ENCODE data around the gene IL17F. TPM values are rescaled to one million over a fixed set of nuclear protein-coding genes. Genes with fewer than 3 reads are reported as not detected.

Gene IL17F
- total and polyA plus RNA-seq, 2 experiments from 2014 or later = not detected

DNA sequence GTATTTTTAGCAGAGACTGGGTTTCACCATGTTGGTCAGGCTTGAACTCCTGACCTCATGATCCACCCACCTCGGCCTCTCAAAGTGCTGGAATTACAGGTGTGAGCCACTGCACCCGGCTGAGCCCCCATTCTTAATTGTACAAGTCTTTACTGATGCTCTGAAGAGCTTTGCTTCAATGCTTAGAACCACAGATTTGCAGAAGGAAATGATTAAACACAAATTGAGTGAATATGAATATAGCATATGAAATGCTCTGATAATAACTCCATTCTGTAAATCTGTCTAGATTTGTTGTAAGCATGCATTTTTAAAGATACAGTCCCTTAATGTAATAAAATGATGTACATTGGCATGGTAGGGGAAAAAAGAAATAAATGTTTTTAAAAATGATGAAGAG is 44.5 kb upstream of the IL17F start:
- H3K36me3 ChIP-seq (ENCODE audit: insufficient read depth) = no peaks in the 10 kb centered on the region
- H3K79me2 ChIP-seq (replicated peaks; ENCODE audit: insufficient read depth) = peaks cover 5% of the 10 kb centered on the region
- Mint-ChIP-seq H3K36me3 (ENCODE audit: low read depth) (peaks cover 3% of the 10 kb centered on the region; the same call in 2 of the 3 replicates), H3K27me3 (ENCODE audit: insufficient read depth, low read depth, poor library complexity) (peaks cover 2% of the 10 kb centered on the region), H3K9me3 (peaks cover 3% of the 10 kb centered on the region; the same call in 1 of the 3 replicates), H3K4me3 (no peak overlapping the region), H3K27ac (no peak overlapping the region), H3K4me1 (peaks cover 7% of the 10 kb centered on the region)
- no peak overlapping the region for H3K4me2 ChIP-seq
- H4K20me1 ChIP-seq (replicated peaks; ENCODE audit: insufficient read depth) = no peaks in the 10 kb centered on the region
- peaks cover 14% of the 10 kb centered on the region; the same call in 1 of the 2 replicates for H3K4me1 ChIP-seq (ENCODE audit: insufficient read depth)
- no peak overlapping the region for H3K4me3 ChIP-seq
- ATAC-seq (no peak), DNase-seq (ENCODE audit: low spot score) (no peak)
- H3K27me3 ChIP-seq (ENCODE audit: insufficient read depth) = no peaks in the 10 kb centered on the region
- H2AFZ ChIP-seq = no peak overlapping the region
- H3K9me2 ChIP-seq (ENCODE audit: insufficient read depth) = 0 out of 2 replicates have a peak, but pooled peaks cover 3% of the 10 kb centered on the region
- TF ChIP-seq, protein P1, sequence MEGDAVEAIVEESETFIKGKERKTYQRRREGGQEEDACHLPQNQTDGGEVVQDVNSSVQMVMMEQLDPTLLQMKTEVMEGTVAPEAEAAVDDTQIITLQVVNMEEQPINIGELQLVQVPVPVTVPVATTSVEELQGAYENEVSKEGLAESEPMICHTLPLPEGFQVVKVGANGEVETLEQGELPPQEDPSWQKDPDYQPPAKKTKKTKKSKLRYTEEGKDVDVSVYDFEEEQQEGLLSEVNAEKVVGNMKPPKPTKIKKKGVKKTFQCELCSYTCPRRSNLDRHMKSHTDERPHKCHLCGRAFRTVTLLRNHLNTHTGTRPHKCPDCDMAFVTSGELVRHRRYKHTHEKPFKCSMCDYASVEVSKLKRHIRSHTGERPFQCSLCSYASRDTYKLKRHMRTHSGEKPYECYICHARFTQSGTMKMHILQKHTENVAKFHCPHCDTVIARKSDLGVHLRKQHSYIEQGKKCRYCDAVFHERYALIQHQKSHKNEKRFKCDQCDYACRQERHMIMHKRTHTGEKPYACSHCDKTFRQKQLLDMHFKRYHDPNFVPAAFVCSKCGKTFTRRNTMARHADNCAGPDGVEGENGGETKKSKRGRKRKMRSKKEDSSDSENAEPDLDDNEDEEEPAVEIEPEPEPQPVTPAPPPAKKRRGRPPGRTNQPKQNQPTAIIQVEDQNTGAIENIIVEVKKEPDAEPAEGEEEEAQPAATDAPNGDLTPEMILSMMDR (conservative IDR thresholded peaks at IDR 0.05; ENCODE audit: low read depth in 2 of 2) = no peak
- TF ChIP-seq ZNF114 (CRISPR knock-in tag; IDR thresholded peaks at IDR 0.05) = no peak
- TF ChIP-seq STAT1 (IDR thresholded peaks at IDR 0.05; ENCODE audit: unreplicated experiment) = no peak
- no peak for TF ChIP-seq NANOG (IDR thresholded peaks at IDR 0.05; ENCODE audit: borderline replicate concordance)
- no peak for TF ChIP-seq JUNB (IDR thresholded peaks at IDR 0.05; ENCODE audit: unreplicated experiment)
- no peak for TF ChIP-seq EZH2 (IDR thresholded peaks at IDR 0.05; ENCODE audit: low read depth, unreplicated experiment)
- no peak overlapping the region for H3K27ac ChIP-seq (ENCODE audit: low read depth)
- no peaks in the 10 kb centered on the region for H3F3A ChIP-seq (replicated peaks; ENCODE audit: low read depth)

DNA sequence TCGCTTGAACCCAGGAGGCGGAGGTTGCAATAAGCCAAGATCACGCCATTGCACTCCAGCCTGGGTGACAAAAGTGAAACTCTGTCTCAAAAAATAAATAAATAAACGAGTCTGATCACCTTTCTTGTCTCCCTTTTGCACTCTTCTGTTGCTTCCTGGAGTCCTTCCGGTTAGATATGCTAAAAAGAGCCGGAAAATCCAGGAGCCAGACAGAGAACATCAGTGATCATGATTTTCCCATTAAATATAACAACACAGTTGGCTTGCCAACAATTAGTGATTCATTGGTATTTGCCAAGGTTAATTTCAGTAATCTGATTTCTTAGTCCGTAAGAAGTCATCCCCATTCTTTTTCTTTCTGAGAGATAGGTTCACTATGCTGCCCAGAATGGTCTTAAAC is 43.9 kb upstream of the IL17F start:
- Histone ChIP-seq H3K4me1 (ENCODE audit: insufficient read depth) (peaks cover 17% of the 10 kb centered on the region; the same call in 1 of the 2 replicates), H3F3A (replicated peaks; ENCODE audit: low read depth) (no peaks in the 10 kb centered on the region), H2AFZ (no peak overlapping the region), H3K36me3 (ENCODE audit: insufficient read depth) (no peaks in the 10 kb centered on the region), H3K4me3 (no peak overlapping the region), H3K27me3 (ENCODE audit: insufficient read depth) (no peaks in the 10 kb centered on the region), H3K9me2 (ENCODE audit: insufficient read depth) (0 out of 2 replicates have a peak, but pooled peaks cover 3% of the 10 kb centered on the region), H3K79me2 (replicated peaks; ENCODE audit: insufficient read depth) (peaks cover 12% of the 10 kb centered on the region), H3K27ac (ENCODE audit: low read depth) (no peak overlapping the region), H4K20me1 (replicated peaks; ENCODE audit: insufficient read depth) (peaks cover 3% of the 10 kb centered on the region; the same call in 1 of the 2 replicates), H3K4me2 (no peak overlapping the region)
- H3K27ac Mint-ChIP-seq = no peak overlapping the region
- peaks cover 2% of the 10 kb centered on the region for H3K27me3 Mint-ChIP-seq (ENCODE audit: insufficient read depth, low read depth, poor library complexity)
- H3K4me1 Mint-ChIP-seq = peaks cover 10% of the 10 kb centered on the region
- H3K36me3 Mint-ChIP-seq (ENCODE audit: low read depth) = peaks cover 7% of the 10 kb centered on the region
- H3K4me3 Mint-ChIP-seq = no peak overlapping the region
- ATAC-seq = no peak
- H3K9me3 Mint-ChIP-seq = peaks cover 3% of the 10 kb centered on the region; the same call in 1 of the 3 replicates
- no peak for DNase-seq (ENCODE audit: low spot score)
- TF ChIP-seq ZNF331 (CRISPR knock-in tag; IDR thresholded peaks at IDR 0.05; ENCODE audit: low read depth) (no peak), JUNB (IDR thresholded peaks at IDR 0.05; ENCODE audit: unreplicated experiment) (no peak), CREB1 (CRISPR knock-in tag; IDR thresholded peaks at IDR 0.05; ENCODE audit: low read depth) (no peak), POLR2AphosphoS5 (IDR thresholded peaks at IDR 0.05; ENCODE audit: low read depth) (no peak)
- TF ChIP-seq, protein P2, sequence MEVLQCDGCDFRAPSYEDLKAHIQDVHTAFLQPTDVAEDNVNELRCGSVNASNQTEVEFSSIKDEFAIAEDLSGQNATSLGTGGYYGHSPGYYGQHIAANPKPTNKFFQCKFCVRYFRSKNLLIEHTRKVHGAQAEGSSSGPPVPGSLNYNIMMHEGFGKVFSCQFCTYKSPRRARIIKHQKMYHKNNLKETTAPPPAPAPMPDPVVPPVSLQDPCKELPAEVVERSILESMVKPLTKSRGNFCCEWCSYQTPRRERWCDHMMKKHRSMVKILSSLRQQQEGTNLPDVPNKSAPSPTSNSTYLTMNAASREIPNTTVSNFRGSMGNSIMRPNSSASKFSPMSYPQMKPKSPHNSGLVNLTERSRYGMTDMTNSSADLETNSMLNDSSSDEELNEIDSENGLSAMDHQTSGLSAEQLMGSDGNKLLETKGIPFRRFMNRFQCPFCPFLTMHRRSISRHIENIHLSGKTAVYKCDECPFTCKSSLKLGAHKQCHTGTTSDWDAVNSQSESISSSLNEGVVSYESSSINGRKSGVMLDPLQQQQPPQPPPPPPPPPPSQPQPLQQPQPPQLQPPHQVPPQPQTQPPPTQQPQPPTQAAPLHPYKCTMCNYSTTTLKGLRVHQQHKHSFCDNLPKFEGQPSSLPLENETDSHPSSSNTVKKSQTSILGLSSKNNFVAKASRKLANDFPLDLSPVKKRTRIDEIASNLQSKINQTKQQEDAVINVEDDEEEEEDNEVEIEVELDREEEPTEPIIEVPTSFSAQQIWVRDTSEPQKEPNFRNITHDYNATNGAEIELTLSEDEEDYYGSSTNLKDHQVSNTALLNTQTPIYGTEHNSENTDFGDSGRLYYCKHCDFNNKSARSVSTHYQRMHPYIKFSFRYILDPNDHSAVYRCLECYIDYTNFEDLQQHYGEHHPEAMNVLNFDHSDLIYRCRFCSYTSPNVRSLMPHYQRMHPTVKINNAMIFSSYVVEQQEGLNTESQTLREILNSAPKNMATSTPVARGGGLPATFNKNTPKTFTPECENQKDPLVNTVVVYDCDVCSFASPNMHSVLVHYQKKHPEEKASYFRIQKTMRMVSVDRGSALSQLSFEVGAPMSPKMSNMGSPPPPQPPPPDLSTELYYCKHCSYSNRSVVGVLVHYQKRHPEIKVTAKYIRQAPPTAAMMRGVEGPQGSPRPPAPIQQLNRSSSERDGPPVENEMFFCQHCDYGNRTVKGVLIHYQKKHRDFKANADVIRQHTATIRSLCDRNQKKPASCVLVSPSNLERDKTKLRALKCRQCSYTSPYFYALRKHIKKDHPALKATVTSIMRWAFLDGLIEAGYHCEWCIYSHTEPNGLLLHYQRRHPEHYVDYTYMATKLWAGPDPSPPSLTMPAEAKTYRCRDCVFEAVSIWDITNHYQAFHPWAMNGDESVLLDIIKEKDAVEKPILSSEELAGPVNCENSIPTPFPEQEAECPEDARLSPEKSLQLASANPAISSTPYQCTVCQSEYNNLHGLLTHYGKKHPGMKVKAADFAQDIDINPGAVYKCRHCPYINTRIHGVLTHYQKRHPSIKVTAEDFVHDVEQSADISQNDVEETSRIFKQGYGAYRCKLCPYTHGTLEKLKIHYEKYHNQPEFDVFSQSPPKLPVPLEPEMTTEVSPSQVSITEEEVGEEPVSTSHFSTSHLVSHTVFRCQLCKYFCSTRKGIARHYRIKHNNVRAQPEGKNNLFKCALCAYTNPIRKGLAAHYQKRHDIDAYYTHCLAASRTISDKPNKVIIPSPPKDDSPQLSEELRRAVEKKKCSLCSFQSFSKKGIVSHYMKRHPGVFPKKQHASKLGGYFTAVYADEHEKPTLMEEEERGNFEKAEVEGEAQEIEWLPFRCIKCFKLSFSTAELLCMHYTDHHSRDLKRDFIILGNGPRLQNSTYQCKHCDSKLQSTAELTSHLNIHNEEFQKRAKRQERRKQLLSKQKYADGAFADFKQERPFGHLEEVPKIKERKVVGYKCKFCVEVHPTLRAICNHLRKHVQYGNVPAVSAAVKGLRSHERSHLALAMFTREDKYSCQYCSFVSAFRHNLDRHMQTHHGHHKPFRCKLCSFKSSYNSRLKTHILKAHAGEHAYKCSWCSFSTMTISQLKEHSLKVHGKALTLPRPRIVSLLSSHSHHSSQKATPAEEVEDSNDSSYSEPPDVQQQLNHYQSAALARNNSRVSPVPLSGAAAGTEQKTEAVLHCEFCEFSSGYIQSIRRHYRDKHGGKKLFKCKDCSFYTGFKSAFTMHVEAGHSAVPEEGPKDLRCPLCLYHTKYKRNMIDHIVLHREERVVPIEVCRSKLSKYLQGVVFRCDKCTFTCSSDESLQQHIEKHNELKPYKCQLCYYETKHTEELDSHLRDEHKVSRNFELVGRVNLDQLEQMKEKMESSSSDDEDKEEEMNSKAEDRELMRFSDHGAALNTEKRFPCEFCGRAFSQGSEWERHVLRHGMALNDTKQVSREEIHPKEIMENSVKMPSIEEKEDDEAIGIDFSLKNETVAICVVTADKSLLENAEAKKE (CRISPR knock-in tag; IDR thresholded peaks at IDR 0.05) = no peak
- TF ChIP-seq, protein P1 (conservative IDR thresholded peaks at IDR 0.05; ENCODE audit: low read depth in 2 of 2) = no peak
- TF ChIP-seq, protein P3, sequence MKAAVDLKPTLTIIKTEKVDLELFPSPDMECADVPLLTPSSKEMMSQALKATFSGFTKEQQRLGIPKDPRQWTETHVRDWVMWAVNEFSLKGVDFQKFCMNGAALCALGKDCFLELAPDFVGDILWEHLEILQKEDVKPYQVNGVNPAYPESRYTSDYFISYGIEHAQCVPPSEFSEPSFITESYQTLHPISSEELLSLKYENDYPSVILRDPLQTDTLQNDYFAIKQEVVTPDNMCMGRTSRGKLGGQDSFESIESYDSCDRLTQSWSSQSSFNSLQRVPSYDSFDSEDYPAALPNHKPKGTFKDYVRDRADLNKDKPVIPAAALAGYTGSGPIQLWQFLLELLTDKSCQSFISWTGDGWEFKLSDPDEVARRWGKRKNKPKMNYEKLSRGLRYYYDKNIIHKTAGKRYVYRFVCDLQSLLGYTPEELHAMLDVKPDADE (IDR thresholded peaks at IDR 0.05) = no peak

Data from GM23338 (cell line).